WTC11 (cell line): Measurements from ENCODE around the gene COMMD9.

Experiments
- CREB1 ChIP-seq: sonication (generic); formaldehyde crosslinking; IDR thresholded peaks from 2 replicates; pipeline ENCODE4 v1.8.0; 2023; ENCODE audit warnings: mild to moderate bottlenecking, missing genetic modification reagents
- CTCF ChIP-seq: fragments of 200-600 bp; IDR thresholded peaks from 2 replicates; pipeline ENCODE4 v1.8.0; 2022; ENCODE audit warnings: antibody characterized with exemption
- ELF4 ChIP-seq: sonication (generic); formaldehyde crosslinking; IDR thresholded peaks from 2 replicates; pipeline ENCODE4 v1.8.1; 2022; ENCODE audit warnings: low read depth, mild to moderate bottlenecking, moderate library complexity, missing genetic modification reagents
- IRF2 ChIP-seq: sonication (generic); formaldehyde crosslinking; IDR thresholded peaks from 2 replicates; pipeline ENCODE4 v1.8.0; 2022; ENCODE audit warnings: low read depth, missing genetic modification reagents, borderline replicate concordance
- MYBL2 ChIP-seq: sonication (generic); formaldehyde crosslinking; IDR thresholded peaks from 2 replicates; pipeline ENCODE4 v1.8.1; 2023; ENCODE audit warnings: mild to moderate bottlenecking, moderate library complexity, missing genetic modification reagents
- NFYB ChIP-seq: sonication (generic); formaldehyde crosslinking; conservative IDR thresholded peaks from 2 replicates; pipeline ENCODE4 v1.8.0; 2022; ENCODE audit warnings: low read depth, missing genetic modification reagents
- NR2C2 ChIP-seq: sonication (generic); formaldehyde crosslinking; IDR thresholded peaks from 2 replicates; pipeline ENCODE4 v1.8.0; 2022; ENCODE audit warnings: mild to moderate bottlenecking, missing genetic modification reagents
- NR3C1 ChIP-seq: sonication (generic); formaldehyde crosslinking; conservative IDR thresholded peaks from 2 replicates; pipeline ENCODE4 v1.8.1; 2023; ENCODE audit warnings: low read depth, mild to moderate bottlenecking, missing genetic modification reagents
- SP1 ChIP-seq: sonication (generic); formaldehyde crosslinking; conservative IDR thresholded peaks from 2 replicates; pipeline ENCODE4 v1.8.1; 2022; ENCODE audit warnings: missing genetic modification reagents
- TF ChIP-seq, protein P1 (sequence below): sonication (generic); formaldehyde crosslinking; IDR thresholded peaks from 2 replicates; pipeline ENCODE4 v1.8.1; 2023; ENCODE audit warnings: mild to moderate bottlenecking, missing genetic modification reagents, borderline replicate concordance
- TF ChIP-seq, protein P2 (sequence below): fragments of 250-450 bp; sonication (Bioruptor Pico); IDR thresholded peaks from 2 replicates; pipeline ENCODE4 v1.8.0; 2021; ENCODE audit warnings: mild to moderate bottlenecking

DNA sequence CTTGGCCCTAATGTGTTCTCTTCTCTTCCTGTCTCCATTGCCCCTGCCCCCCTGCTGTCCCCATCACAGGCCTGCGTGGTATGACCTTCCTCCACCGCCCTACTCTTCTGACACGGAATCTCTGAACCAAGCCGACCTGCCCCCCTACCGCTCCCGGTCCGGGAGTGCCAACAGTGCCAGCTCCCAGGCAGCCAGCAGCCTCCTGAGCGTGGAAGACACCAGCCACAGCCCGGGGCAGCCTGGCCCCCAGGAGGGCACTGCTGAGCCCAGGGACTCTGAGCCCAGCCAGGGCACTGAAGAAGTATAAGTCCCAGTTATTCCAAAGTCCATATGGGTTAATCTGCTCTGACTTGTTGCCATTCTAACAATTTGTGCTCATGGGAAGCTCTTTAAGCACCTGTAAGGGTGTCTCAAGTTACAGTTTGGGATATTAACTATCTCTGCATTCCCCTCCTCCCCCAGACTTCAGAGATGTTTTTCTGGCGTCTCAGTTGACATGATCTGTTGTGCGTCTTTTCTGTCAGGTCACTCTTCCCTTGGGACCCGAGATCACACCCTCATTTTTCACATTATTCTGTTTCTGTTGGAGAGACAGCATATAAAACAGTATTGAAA, 60.0 kb downstream of the COMMD9 start:
- TF ChIP-seq MYBL2 (CRISPR knock-in tag), result no peak
- no peak for TF ChIP-seq ELF4
- TF ChIP-seq CTCF, result no peak
- TF ChIP-seq CREB1, result no peak
- TF ChIP-seq NR3C1 (CRISPR knock-in tag), result no peak
- TF ChIP-seq, protein P1, sequence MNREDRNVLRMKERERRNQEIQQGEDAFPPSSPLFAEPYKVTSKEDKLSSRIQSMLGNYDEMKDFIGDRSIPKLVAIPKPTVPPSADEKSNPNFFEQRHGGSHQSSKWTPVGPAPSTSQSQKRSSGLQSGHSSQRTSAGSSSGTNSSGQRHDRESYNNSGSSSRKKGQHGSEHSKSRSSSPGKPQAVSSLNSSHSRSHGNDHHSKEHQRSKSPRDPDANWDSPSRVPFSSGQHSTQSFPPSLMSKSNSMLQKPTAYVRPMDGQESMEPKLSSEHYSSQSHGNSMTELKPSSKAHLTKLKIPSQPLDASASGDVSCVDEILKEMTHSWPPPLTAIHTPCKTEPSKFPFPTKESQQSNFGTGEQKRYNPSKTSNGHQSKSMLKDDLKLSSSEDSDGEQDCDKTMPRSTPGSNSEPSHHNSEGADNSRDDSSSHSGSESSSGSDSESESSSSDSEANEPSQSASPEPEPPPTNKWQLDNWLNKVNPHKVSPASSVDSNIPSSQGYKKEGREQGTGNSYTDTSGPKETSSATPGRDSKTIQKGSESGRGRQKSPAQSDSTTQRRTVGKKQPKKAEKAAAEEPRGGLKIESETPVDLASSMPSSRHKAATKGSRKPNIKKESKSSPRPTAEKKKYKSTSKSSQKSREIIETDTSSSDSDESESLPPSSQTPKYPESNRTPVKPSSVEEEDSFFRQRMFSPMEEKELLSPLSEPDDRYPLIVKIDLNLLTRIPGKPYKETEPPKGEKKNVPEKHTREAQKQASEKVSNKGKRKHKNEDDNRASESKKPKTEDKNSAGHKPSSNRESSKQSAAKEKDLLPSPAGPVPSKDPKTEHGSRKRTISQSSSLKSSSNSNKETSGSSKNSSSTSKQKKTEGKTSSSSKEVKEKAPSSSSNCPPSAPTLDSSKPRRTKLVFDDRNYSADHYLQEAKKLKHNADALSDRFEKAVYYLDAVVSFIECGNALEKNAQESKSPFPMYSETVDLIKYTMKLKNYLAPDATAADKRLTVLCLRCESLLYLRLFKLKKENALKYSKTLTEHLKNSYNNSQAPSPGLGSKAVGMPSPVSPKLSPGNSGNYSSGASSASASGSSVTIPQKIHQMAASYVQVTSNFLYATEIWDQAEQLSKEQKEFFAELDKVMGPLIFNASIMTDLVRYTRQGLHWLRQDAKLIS (CRISPR knock-in tag), result no peak
- no peak for TF ChIP-seq NFYB
- TF ChIP-seq NR2C2 (CRISPR knock-in tag), result no peak
- TF ChIP-seq, protein P2, sequence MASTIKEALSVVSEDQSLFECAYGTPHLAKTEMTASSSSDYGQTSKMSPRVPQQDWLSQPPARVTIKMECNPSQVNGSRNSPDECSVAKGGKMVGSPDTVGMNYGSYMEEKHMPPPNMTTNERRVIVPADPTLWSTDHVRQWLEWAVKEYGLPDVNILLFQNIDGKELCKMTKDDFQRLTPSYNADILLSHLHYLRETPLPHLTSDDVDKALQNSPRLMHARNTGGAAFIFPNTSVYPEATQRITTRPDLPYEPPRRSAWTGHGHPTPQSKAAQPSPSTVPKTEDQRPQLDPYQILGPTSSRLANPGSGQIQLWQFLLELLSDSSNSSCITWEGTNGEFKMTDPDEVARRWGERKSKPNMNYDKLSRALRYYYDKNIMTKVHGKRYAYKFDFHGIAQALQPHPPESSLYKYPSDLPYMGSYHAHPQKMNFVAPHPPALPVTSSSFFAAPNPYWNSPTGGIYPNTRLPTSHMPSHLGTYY (CRISPR knock-in tag), result no peak
- no peak for TF ChIP-seq IRF2
- TF ChIP-seq SP1, result no peak
